ENCODE results near the gene RPS6KA2.

The RPS6KA2 gene

DNA sequence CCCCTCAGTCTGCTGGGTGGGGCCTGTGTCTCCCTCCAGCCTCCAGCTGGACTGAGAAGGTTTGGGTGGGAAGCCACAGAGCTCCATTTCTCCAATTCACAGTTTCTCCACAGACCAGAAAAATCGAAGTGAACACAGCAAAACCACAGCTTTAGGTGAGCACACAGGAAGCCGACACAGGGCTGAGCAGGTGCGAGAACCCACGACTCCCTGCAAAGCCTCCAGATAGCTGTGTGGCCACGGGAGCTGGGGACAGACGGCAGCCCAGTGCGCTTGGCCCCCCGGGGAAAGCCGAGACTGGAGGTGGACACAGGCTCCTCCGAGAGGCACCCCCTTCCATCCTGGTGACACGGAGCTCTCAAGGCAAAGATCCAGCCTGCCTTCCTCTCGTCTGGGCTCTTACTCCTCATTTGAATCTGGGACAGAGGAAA, 215.3 kb downstream of the RPS6KA2 start:
- intact Hi-C loops (cut with DNase I; ENCODE audit: low total_unique reads) = no loop called here
- Histone ChIP-seq H3K4me3 (no peak overlapping the region), H3K27ac (no peak overlapping the region), H3K9me3 (no peaks in the 10 kb centered on the region), H3K36me3 (peaks cover 0 to 29% (median 12%) of the 10 kb centered on the region in 3 donors), H3K4me1 (no peaks in the 10 kb centered on the region), H3K27me3 (no peaks in the 10 kb centered on the region)
- no peak for TF ChIP-seq CTCF (IDR thresholded peaks at IDR 0.05)
- DNase-seq = peak in 1 of 2 donors; percentile 56

DNA sequence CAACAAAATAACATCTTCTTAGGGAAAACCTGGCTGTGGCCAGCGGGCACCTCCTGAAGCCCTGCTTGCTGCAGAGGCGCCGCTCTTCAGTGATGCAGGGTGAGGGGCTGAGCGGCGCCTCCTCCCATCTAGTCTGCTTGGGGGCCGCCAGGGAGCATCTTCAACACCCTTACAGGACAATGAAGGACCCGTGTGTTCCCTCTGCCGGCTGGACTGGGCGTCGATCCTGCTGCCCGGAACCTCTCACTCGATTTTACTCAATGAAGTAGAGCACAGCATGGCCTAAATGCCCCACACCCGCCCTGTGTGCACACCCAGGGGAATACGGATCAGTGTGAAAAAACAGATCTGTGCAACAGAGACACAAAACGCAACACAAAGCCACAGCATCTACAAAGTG, 215.8 kb downstream of the RPS6KA2 start:
- Histone ChIP-seq H3K27me3 (no peaks in the 10 kb centered on the region), H3K27ac (no peak overlapping the region), H3K9me3 (no peaks in the 10 kb centered on the region), H3K4me3 (no peak overlapping the region), H3K36me3 (peaks cover 0 to 29% (median 12%) of the 10 kb centered on the region in 3 donors), H3K4me1 (no peaks in the 10 kb centered on the region)
- DNase-seq = peak in 1 of 2 donors; percentile 28
- no peak for TF ChIP-seq CTCF (IDR thresholded peaks at IDR 0.05)
- intact Hi-C loops (cut with DNase I; ENCODE audit: low total_unique reads) = no loop called here

- H3K36me3 ChIP-seq = peaks cover 0 to 29% (median 12%) of the 10 kb centered on the region in 3 donors
- no peak overlapping the region for H3K27ac ChIP-seq
- peaks cover 0 to under 1% of the 10 kb centered on the region in 2 donors for H3K27me3 ChIP-seq
- intact Hi-C loops (cut with DNase I; ENCODE audit: low total_unique reads) = no loop called here
- no peak for TF ChIP-seq CTCF (IDR thresholded peaks at IDR 0.05)
- H3K9me3 ChIP-seq = no peaks in the 10 kb centered on the region
- H3K4me3 ChIP-seq = no peak overlapping the region
- H3K4me1 ChIP-seq = no peaks in the 10 kb centered on the region
- DNase-seq = peak in 1 of 2 donors; percentile 41
Measured at GRCh38 chr6:166410426-166410935, 216.6 kb downstream of the RPS6KA2 start.

- DNase-seq = peak in 1 of 2 donors; percentile 50
- intact Hi-C loops (cut with DNase I; ENCODE audit: low total_unique reads) = no loop called here
- Histone ChIP-seq H3K4me3 (no peak overlapping the region), H3K36me3 (peaks cover 0 to 28% (median 12%) of the 10 kb centered on the region in 3 donors), H3K4me1 (no peaks in the 10 kb centered on the region), H3K27ac (no peak overlapping the region), H3K27me3 (peaks cover 0 to 13% of the 10 kb centered on the region in 2 donors), H3K9me3 (no peaks in the 10 kb centered on the region)
- no peak for TF ChIP-seq CTCF (IDR thresholded peaks at IDR 0.05)
Measured at GRCh38 chr6:166408936-166409755, 217.9 kb downstream of the RPS6KA2 start.

GRCh38 chr6:166406197-166406596, 220.9 kb downstream of the RPS6KA2 start:
- H3K27me3 ChIP-seq = peaks cover 0 to 16% of the 10 kb centered on the region in 2 donors
- no peak overlapping the region for H3K27ac ChIP-seq
- intact Hi-C loops (cut with DNase I; ENCODE audit: low total_unique reads) = no loop called here
- no peaks in the 10 kb centered on the region for H3K36me3 ChIP-seq
- no peak for TF ChIP-seq CTCF (IDR thresholded peaks at IDR 0.05)
- H3K4me3 ChIP-seq = no peak overlapping the region
- H3K4me1 ChIP-seq = no peaks in the 10 kb centered on the region
- DNase-seq = no peak
- no peaks in the 10 kb centered on the region for H3K9me3 ChIP-seq
